Jurkat, Clone E6-1 (cell line): ENCODE data around the gene PPCS. TPM values are rescaled to one million over a fixed set of nuclear protein-coding genes. Genes with fewer than 3 reads are reported as not detected.

Experiments used
- DNase-seq: peaks from one replicate; pipeline ENCODE4 v3.0.0-alpha.2; 2011; ENCODE audit warnings: low read depth, low spot score
- H3K4me3 ChIP-seq: 2 replicates; pipeline ENCODE4 v1.5.1; 2011; ENCODE audit warnings: mild to moderate bottlenecking, low read length, control low read depth, moderate library complexity
- polyA plus RNA-seq: library from polyadenylated mRNA; unstranded; fragments of >200 nt; gene quantifications from one replicate; pipeline ENCODE4 v1.2.1, GENCODE V29; 2012; ENCODE audit warnings: missing spikeins; ENCODE audit not compliant: insufficient read length, insufficient read depth

The PPCS gene
- polyA plus RNA-seq: 37.1 TPM

DNA sequence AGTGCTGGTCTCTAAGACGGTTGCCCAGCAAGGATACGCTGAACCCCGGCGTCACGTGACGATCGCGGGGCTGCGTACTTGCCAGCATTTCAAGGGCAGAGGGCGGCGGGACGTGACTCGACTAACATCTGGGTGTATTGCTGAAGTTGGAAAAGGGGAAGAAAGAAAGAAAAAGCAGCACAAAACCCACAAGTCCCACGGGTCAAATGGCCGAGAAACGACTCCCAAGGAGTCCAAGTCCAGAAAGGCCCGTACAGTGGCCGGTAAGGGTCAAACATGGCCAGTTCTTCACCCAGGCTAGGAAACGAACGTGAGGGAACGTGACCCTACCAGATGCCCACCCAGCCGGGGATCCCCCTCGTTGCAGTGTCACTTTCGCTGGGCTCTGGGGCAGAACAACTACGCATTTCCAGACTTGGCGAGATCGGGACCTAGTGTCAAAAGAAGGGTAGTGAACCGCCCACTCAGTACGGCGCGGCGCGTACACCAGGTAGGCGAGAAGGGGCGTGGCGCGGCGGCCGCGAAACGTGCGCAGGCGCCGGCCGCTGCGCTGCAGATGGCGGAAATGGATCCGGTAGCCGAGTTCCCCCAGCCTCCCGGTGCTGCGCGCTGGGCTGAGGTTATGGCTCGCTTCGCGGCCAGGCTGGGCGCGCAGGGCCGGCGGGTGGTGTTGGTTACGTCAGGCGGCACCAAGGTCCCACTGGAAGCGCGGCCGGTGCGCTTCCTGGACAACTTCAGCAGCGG lies at the start of gene PPCS, which contains the start of gene ZMYND12:
Gene PPCS (plus strand): TSS at position 534 of the 744 bp plus-strand sequence. CDS start 23 bp downstream, at position 557.
Gene ZMYND12 (minus strand): TSS at position 13 of the 744 bp plus-strand sequence. CDS start 25 bp downstream, outside the sequence.
- peak; percentile 78 for DNase-seq
- H3K4me3 ChIP-seq: peak within 1 kb of the TSS; percentile 73

DNA sequence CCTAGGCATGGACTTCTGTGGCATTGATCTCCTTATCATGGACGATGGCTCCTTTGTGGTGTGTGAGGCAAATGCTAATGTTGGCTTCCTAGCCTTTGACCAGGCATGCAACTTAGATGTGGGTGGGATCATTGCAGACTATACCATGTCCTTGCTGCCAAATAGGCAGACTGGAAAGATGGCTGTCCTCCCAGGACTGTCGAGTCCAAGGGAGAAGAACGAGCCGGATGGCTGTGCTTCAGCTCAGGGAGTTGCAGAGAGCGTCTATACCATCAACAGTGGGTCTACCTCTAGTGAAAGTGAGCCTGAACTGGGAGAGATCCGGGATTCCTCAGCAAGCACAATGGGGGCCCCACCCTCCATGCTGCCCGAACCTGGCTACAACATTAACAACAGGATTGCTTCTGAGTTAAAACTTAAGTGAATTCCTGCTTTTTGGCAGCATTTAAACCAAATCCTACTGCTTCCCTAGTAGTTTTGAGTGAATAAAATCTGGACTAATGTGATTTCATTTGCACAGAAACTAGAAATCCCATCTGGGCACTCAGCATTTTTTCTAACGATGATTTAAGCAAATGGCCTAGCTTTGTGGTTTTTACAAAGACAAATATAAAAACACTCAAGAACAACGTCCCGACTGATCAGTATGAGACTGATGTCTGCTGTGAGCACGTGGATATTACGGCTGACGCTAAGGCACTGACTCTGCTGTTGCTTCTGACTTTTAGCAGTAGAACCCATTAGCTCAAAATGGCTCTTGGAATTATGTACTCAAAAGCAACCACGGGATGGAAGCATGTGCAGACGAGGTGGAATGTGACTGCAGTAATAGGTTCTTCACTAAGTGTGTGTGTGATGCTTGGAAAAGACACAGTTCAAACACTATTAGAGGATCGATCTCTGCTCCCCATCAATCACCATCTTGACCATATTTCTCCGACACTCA lies 41.5 kb upstream of the PPCS start:
- no peak overlapping the region for H3K4me3 ChIP-seq
- DNase-seq: no peak

DNA sequence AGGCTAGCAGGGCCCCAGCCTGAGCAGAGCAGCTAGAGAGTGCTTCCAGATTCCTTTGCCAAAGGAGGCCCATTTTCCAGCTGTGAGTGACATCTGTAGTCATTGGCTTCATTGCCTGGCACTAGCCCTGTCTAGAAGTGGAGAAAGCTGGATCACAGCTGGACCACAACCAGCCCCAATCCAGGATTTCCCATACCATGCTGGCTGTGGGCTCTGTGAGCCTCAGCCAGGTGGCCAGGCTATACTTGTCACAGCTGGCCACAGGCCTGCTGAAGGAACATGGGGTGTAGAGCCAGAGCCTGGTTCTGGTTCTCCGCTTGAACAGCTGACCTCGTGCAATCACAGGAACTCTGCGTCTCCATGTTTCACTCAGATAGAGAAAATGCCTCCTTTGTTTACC lies 39.2 kb upstream of the PPCS start:
- no peak for DNase-seq
- no peak overlapping the region for H3K4me3 ChIP-seq

GRCh38 chr1:42418516-42418915 lies 37.8 kb upstream of the PPCS start:
- no peak for DNase-seq
- H3K4me3 ChIP-seq: no peak overlapping the region

DNA sequence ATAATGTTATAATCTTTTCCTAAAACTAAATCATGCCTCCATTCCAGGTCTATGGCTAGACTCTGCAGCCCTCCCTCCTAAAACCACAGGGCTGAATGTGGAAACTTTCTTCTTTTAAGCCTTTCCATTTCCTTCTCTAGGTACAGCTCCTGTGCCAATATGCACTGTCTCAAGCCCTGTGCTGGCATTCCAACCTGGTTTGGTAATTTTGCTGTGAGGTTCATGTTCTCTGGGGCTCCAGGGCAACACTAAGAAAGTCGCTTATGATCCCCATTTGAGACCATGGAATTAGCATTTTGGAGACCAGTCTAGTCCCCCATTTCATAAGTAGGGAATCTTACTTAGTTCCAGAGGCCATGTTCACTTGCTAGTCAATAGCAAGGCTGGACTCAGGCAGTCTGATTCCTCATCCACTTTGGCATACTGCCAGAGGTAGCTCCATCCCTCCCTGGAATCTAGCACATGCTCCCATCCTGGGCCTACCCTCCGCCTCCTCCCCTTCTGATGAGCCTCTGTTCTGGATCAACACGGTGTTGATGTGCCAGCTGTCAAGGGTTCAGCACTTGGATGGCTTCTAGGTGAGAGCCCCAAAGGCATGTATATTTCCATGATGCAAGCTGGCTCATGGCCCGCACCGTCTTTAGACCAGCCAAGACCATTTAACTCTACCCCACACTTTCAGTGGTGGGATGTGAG lies 37.1 kb upstream of the PPCS start:
- DNase-seq: no peak
- no peak overlapping the region for H3K4me3 ChIP-seq

GRCh38 chr1:42420121-42420520 lies 36.2 kb upstream of the PPCS start:
- no peak for DNase-seq
- no peak overlapping the region for H3K4me3 ChIP-seq

- DNase-seq: peak; percentile 5
- H3K4me3 ChIP-seq: no peak overlapping the region
Measured at GRCh38 chr1:42420911-42421585, 35.3 kb upstream of the PPCS start.

DNA sequence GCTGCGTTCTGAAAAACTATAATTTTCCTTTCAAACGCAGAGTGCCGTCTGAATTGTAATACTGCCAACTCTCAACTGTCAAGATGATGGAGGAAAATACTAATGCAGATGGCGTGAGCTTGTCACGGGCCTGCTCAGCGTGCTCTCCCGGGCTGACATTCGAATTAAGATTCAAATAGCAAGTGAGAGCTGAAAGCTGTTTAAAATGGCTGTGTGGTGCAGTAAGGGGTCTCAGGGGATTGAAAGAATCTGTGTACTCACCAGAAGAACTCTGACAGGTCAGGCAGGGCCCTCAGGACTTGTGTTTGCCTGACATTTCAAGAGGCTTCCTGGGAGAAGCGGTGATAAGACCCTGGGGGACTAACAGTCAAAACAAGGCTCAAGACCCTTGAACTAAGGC lies 33.6 kb upstream of the PPCS start:
- no peak for DNase-seq
- no peak overlapping the region for H3K4me3 ChIP-seq

- no peak for DNase-seq
- H3K4me3 ChIP-seq: no peak overlapping the region
Measured at GRCh38 chr1:42423681-42424080, 32.7 kb upstream of the PPCS start.

GRCh38 chr1:42424201-42424600 lies 32.1 kb upstream of the PPCS start:
- no peak overlapping the region for H3K4me3 ChIP-seq
- DNase-seq: no peak

- DNase-seq: no peak
- H3K4me3 ChIP-seq: no peak overlapping the region
Measured at GRCh38 chr1:42427240-42427639, 29.1 kb upstream of the PPCS start.

DNA sequence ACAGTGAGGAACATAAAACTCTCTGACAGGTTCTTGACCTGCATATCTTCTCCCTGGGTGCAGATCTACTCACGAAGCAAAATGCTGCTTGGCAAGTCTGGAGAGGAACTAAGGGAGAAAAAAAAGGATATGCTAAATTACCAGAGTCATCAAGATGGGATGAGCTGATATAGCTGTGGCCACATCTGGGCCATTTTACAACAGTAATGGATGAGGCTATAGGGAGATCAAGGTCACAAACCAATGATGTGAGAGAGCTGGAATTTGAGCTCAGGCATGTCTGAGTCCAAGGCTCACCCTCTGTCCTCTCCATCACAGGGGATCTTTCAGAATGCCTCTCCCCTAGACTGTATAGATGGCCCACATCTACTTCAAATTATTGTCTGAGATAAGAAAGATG lies 26.7 kb upstream of the PPCS start:
- H3K4me3 ChIP-seq: no peak overlapping the region
- DNase-seq: no peak

- no peak for DNase-seq
Measured at GRCh38 chr1:42430286-42431135, 25.8 kb upstream of the PPCS start.

GRCh38 chr1:42431514-42431913 lies 24.8 kb upstream of the PPCS start:
- no peak overlapping the region for H3K4me3 ChIP-seq
- no peak for DNase-seq

More at GRCh38 chr1:42430286-42431135, 25.8 kb upstream of the PPCS start:
- H3K4me3 ChIP-seq: no peak overlapping the region

DNA sequence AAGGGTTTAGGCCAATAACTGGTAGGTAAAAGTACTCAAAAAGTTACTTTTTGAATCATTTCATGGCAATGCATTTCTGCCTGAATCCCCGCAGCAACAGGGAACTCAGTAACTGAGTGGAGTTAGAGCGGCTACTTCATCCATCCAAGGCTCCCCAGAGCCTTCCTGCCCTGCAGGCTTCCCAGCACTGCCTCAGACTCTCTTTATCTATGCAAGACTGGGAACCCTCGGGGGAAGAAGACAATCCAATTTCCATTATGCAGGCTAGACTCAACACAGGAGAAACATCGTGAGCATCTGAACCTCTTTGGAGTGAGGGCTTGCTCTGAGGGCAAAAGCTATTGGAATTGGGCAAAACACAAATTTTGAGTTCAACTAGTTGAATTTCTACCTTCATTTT lies 23.6 kb upstream of the PPCS start:
- no peak for DNase-seq
- H3K4me3 ChIP-seq: no peak overlapping the region

DNA sequence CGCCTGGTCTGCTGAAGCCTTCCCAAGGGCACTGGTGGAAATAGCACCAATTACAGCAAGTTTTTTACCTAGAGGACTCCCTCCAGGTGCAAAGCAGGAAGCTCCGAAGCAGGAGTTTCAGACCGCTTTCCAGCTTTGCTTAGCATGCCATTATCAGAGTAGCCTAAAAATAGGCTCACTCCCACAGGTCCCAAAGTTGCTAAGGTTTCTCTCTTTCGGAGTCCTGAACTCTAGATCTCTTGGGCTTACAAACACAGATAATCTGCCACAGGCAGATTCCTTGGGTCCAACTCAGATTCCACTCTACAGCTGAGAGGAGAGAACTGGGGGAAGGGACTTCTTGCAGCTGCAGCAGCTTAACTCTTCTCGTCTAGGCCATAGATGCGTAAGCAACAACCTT lies 23.0 kb upstream of the PPCS start:
- H3K4me3 ChIP-seq: no peak overlapping the region
- DNase-seq: no peak

- no peak for DNase-seq
- no peak overlapping the region for H3K4me3 ChIP-seq
Measured at GRCh38 chr1:42434340-42434739, 22.0 kb upstream of the PPCS start.

DNA sequence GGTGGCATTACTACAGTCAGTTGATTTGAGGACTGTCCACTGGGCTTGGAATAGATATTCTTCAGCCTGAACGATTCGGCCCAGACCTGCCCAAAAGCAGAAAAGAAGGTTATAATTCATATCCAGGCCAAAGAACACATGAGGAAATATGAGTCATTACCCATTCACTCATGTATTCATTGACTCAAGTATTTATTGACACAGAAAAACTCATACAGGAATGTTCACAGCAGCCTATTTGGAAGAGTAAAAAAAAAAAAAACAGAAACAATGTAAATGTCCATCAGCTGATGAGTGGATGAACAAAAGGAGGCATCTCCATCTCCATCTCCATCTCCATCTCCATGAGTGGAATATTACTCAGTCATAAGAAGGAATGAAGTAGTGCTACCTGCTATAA lies 16.4 kb upstream of the PPCS start:
- H3K4me3 ChIP-seq: no peak overlapping the region
- DNase-seq: no peak
